ENCODE measurements around the gene HDHD5. TPM values are rescaled to one million over a fixed set of nuclear protein-coding genes. Genes with fewer than 3 reads are reported as not detected.
A peak's percentile ranks its signal among the peaks of the same experiment; 100 is the strongest.

The HDHD5 gene
- total RNA-seq (2012; rRNA removed) = 37.8 and 67.9 TPM in 2 replicates

DNA sequence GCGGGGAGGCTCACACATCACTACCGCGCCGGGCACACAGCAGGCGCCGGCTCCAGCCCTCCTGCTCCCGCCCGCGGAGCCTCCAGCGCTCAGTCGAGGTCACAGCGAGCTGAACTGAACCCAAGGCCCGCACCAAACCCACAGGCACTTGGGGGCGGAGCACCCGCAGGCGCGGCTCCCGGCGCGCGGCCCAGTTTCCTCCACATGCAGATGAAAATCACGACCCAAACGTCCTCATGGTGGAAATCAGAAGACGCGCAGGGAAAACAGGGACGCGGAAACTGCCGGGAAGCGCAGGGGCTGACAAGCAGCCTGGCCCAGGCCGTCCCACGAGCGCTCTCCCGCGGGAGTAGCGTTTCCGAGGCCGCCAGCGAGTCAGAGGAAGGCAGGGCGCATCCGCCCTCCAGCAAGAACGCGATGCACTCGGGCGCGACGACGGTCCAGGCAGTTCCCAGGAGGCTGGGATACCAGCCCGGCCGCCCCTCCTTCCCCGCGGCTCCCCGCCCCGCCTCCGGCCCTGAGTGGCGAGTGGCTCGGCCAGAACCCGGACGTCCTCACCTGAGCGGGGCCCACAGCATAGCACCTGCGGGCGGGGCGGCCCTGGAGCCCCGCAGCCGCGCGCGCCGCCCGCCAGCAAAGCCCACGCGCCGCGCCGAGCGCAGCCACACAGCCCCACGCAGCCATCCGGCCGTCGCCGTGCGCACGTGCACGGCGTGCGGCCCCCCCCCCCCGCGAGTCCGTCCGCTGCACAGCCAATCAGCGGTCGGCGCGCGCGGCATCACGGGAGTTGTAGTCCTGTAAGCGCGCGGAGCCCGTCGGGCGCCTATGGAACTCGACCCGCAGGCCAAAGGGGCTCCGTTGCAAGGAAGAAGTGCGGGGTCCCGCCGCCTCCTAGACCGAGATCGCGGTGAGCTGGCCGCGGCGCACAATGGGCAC lies at the start of gene HDHD5:
Gene HDHD5, minus strand, starts transcription at position 710 of the 936 bp plus-strand sequence. Its CDS starts 26 bp downstream, at position 684.
- peak within 1 kb of the TSS; percentile 83 for H3K4me2 ChIP-seq (ENCODE audit: low read length)
- H3K4me3 ChIP-seq (ENCODE audit: low read length) = peak within 1 kb of the TSS; percentile 89
- no peaks in the 10 kb centered on the region for H3K27me3 ChIP-seq (ENCODE audit: control insufficient read depth, insufficient read depth, low read length)
- peaks cover 19% of the 10 kb centered on the region for H3K4me1 ChIP-seq (ENCODE audit: control insufficient read depth, insufficient read depth, low read length)
- H3K36me3 ChIP-seq (ENCODE audit: insufficient read depth, low read length) = no peaks in the 10 kb centered on the region
- H3K9me3 ChIP-seq (replicated peaks; ENCODE audit: low read length) = no peaks in the 10 kb centered on the region
- H3K9ac ChIP-seq (ENCODE audit: low read depth, low read length) = peak within 1 kb of the TSS; percentile 78

DNA sequence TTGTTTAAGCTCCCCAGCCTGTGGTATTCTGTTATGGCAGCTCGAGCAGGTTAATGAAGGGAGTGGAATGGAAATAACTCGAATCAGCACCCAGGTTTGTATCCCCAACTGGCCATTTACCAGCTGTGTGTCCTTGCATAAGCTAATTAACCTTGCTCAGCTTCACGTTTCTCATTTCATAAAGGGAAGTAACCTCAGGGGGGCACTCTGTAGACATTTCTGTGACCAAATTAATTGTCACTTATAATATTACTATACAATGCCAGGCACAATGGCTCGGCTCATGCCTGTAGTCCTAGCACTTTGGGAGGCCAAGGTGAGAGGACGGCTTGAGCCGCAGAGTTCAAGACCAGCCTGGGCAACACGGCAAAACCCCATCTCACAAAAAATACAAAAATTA lies 46.4 kb upstream of the HDHD5 start:
- Histone ChIP-seq H3K27me3 (ENCODE audit: control insufficient read depth, insufficient read depth, low read length) (peaks cover 3% of the 10 kb centered on the region), H3K9me3 (replicated peaks; ENCODE audit: low read length) (no peaks in the 10 kb centered on the region), H3K36me3 (ENCODE audit: insufficient read depth, low read length) (no peaks in the 10 kb centered on the region), H3K9ac (ENCODE audit: low read depth, low read length) (no peak overlapping the region), H3K4me3 (ENCODE audit: low read length) (no peak overlapping the region), H3K4me1 (ENCODE audit: control insufficient read depth, insufficient read depth, low read length) (no peaks in the 10 kb centered on the region), H3K4me2 (ENCODE audit: low read length) (no peak overlapping the region)

DNA sequence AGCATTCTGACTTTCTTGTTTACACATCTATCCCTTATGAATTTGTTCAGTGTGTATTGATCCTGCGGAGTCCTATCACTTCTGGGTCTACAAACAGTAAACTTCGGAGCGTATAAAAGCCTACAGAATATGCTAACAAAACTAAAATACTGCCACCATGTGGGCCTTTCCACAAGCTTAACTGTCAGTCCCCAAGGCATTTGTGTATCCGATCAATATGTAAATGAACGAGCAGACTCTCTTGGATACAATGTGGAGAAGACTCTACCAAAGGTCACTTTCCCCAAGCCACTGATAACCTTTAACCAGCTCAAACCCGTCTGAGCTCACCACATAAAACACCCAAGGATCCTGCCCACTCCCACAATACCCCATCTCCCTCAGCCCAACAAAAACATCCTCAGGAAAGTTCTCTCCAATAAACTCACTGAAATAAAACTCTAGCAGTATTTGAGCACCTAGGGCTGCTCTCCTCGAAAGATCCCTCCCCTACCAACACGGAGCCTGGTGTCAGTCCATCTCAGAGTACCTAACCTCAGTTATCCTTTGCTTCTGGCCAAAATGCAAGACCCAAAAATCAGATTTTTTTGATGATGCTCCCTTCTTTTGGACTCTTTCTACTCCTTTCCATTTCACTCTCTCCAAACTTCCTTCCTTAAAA lies 42.3 kb upstream of the HDHD5 start:
- H3K9me3 ChIP-seq (replicated peaks; ENCODE audit: low read length) = no peaks in the 10 kb centered on the region
- H3K36me3 ChIP-seq (ENCODE audit: insufficient read depth, low read length) = no peaks in the 10 kb centered on the region
- H3K4me2 ChIP-seq (ENCODE audit: low read length) = no peak overlapping the region
- no peak overlapping the region for H3K9ac ChIP-seq (ENCODE audit: low read depth, low read length)
- no peak overlapping the region for H3K4me3 ChIP-seq (ENCODE audit: low read length)
- H3K27me3 ChIP-seq (ENCODE audit: control insufficient read depth, insufficient read depth, low read length) = peaks cover 11% of the 10 kb centered on the region
- no peaks in the 10 kb centered on the region for H3K4me1 ChIP-seq (ENCODE audit: control insufficient read depth, insufficient read depth, low read length)

DNA sequence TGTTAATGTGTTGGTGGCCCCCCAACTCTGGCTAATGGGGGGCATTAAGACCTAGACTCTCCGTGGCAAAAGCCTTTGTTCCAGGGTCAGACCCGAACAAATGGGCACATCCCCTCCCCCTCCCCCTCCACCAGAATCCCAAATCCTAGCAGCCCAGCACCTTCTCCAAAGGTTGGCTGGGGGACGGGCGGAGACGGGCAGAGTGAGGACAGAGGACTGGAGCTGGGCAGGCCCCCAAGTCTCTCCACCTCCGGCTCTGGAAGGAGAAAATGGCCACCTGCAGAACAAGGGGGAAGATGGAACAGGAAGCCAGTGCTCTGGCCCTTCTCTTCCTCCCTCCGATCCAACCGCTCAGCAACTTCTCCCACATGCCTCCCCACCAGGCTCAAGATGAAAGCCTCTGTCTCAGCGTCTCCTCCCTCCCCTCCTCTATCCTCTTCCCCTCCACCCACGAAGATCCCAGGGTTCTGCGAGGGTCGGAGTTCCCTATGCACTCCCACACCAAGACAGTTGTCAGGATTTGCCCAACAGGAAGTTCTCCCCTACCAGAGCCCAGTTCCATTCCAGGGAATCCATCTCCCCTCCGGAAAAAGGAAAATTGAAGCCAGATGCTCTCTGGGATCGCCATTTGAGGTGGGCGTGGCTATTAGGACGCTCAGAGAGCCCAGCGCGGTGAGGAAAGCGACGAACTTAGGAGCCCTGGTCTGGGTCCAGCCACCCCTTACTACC lies 40.1 kb upstream of the HDHD5 start:
- Histone ChIP-seq H3K4me3 (ENCODE audit: low read length) (peak overlapping the region; percentile 46), H3K27me3 (ENCODE audit: control insufficient read depth, insufficient read depth, low read length) (peaks cover 13% of the 10 kb centered on the region), H3K9ac (ENCODE audit: low read depth, low read length) (peak overlapping the region; percentile 2), H3K4me1 (ENCODE audit: control insufficient read depth, insufficient read depth, low read length) (no peaks in the 10 kb centered on the region), H3K36me3 (ENCODE audit: insufficient read depth, low read length) (no peaks in the 10 kb centered on the region), H3K9me3 (replicated peaks; ENCODE audit: low read length) (no peaks in the 10 kb centered on the region), H3K4me2 (ENCODE audit: low read length) (peak overlapping the region; percentile 42)

DNA sequence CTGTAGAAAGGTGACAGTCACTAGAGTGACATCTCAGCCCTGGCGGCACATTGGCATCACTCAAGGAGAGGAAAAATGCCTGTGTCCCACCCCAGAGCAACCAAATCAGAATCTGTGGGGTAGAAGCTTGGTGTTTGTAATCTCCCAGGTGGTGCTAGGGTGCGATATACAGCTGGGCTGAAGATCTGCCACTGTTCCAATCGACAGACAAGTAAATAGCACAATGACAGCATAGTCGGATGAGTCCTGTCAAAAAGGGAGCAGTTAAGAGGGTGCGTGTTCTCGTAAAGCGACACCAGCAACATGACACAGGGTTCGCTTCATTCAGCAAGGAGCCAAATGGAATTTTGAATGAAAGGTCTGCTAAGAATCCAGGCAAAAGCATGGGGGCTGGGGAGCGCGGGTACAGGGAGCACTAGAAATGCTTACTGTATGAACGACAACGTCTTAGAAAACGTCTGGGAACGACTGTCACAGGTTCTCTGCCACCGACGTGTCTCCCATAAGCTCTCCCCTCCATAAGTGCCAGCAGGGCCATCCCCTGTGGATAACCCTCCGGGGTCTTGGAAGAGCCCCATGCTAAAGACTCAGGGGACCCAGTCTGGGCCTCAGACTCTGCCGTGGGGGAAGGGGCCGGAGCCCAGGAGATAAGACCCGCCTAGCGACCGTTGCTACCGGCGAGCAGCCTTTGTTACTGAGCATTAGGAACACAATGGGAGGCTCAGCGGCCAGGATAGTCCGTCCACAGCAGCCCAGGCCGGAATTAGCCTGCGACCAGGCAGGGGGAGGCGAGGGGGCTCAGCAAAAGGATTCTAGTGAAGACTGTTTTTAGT lies 39.3 kb upstream of the HDHD5 start:
- Histone ChIP-seq H3K27me3 (ENCODE audit: control insufficient read depth, insufficient read depth, low read length) (peaks cover 13% of the 10 kb centered on the region), H3K4me3 (ENCODE audit: low read length) (peak overlapping the region; percentile 46), H3K4me2 (ENCODE audit: low read length) (peak overlapping the region; percentile 42), H3K9ac (ENCODE audit: low read depth, low read length) (peak overlapping the region; percentile 2), H3K36me3 (ENCODE audit: insufficient read depth, low read length) (no peaks in the 10 kb centered on the region), H3K9me3 (replicated peaks; ENCODE audit: low read length) (no peaks in the 10 kb centered on the region), H3K4me1 (ENCODE audit: control insufficient read depth, insufficient read depth, low read length) (no peaks in the 10 kb centered on the region)

DNA sequence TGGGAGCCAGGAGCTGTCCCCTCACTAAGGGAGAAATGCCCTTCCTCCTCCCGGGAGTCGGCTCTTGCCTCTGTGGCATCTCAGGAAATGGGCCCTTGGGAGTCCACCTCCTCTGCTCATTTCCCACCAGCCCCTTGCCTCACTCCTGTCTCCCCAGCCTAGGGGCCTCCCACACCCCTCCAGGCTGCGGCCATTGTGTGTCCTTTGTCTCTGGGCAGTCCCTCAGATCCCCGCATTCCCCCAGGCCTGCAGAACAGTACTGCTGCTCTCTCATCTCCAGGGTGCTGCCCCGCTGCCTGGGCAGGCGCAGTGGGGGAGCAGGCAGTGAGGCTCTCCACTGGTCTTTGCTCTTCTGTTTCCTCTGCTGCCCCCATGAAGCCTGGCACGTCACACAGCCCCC lies 35.1 kb upstream of the HDHD5 start:
- H3K36me3 ChIP-seq (ENCODE audit: insufficient read depth, low read length) = no peaks in the 10 kb centered on the region
- no peaks in the 10 kb centered on the region for H3K9me3 ChIP-seq (replicated peaks; ENCODE audit: low read length)
- H3K4me2 ChIP-seq (ENCODE audit: low read length) = no peak overlapping the region
- peaks cover 8% of the 10 kb centered on the region for H3K4me1 ChIP-seq (ENCODE audit: control insufficient read depth, insufficient read depth, low read length)
- H3K4me3 ChIP-seq (ENCODE audit: low read length) = no peak overlapping the region
- peaks cover 13% of the 10 kb centered on the region for H3K27me3 ChIP-seq (ENCODE audit: control insufficient read depth, insufficient read depth, low read length)
- H3K9ac ChIP-seq (ENCODE audit: low read depth, low read length) = no peak overlapping the region

DNA sequence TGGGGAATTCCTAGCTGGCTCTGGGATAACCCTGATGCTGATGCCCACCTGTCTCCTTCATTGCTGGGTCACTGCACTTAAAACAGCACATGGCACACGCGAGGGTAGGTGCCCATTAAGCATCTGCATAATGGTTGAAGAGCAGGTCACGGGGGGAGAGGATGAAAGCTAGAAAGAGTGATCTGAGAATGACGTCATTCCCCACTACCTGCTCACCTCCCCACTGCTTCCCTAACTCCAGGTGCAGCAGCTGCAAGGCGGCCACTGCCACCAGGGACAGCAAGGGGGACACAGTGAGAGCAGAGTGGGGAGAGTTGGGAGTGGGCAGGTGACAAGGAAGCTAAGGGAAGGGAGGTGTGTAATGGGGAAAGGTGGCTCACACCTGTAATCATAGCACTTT lies 33.1 kb upstream of the HDHD5 start:
- Histone ChIP-seq H3K36me3 (ENCODE audit: insufficient read depth, low read length) (no peaks in the 10 kb centered on the region), H3K4me1 (ENCODE audit: control insufficient read depth, insufficient read depth, low read length) (peaks cover 8% of the 10 kb centered on the region)

DNA sequence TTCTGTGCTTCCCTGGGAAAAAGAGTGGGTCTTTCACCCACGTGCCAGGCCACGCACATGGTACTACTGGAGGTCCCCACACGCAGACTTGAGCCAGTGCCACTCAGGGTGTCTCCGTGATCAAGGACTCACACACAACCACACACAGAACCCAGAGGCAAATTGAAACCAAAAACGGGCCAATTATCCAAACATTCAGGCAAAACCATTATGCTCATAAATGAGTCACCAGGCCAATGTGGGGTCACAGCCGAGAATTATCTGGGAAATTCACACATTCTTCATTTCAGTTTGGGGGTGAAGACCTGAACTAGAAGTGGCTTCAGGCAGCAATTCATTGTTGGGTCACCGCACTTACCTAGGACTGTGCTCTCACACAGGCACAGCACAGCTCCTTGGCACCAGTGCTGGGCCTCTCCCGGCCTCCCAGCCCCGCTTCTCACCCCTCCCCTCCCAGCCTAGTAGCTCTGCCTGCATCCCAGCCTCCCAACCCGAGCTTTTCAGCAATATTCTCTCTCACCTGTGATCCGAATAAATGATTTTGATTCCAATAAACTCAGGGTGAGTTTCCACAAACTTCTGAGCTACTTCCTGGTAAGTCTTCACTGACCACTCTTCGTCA lies 32.2 kb upstream of the HDHD5 start:
- Histone ChIP-seq H3K9ac (ENCODE audit: low read depth, low read length) (no peak overlapping the region), H3K9me3 (replicated peaks; ENCODE audit: low read length) (no peaks in the 10 kb centered on the region), H3K36me3 (ENCODE audit: insufficient read depth, low read length) (no peaks in the 10 kb centered on the region)

More for the DNA sequence above, 33.1 kb upstream of the HDHD5 start:
- Histone ChIP-seq H3K9me3 (replicated peaks; ENCODE audit: low read length) (no peaks in the 10 kb centered on the region), H3K9ac (ENCODE audit: low read depth, low read length) (no peak overlapping the region), H3K27me3 (ENCODE audit: control insufficient read depth, insufficient read depth, low read length) (peaks cover 5% of the 10 kb centered on the region), H3K4me3 (ENCODE audit: low read length) (no peak overlapping the region), H3K4me2 (ENCODE audit: low read length) (no peak overlapping the region)

DNA sequence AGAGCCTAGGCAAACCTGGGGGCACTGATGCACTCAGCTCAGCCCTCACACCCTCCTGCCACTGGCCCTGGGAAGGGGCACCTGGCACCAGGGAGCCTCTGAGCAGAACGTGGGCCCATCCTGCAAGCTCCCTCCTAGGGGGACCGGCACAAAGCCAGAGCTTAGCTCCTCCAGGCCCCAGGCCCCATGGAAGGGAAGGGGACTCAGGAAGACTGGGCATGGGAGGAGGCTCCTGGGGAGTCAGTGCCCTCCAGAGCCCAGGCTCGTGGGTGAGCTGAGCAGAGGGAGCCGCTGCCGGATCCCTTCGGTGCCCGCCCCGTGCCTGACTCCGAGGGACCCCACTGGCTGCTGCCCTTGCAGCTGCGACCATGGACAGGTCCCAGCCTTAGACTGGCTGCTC lies 31.6 kb upstream of the HDHD5 start:
- no peak overlapping the region for H3K9ac ChIP-seq (ENCODE audit: low read depth, low read length)
- H3K9me3 ChIP-seq (replicated peaks; ENCODE audit: low read length) = no peaks in the 10 kb centered on the region
- peak overlapping the region; percentile 43 for H3K4me3 ChIP-seq (ENCODE audit: low read length)
- peaks cover 5% of the 10 kb centered on the region for H3K27me3 ChIP-seq (ENCODE audit: control insufficient read depth, insufficient read depth, low read length)
- peak overlapping the region; percentile 78 for H3K4me2 ChIP-seq (ENCODE audit: low read length)
- no peaks in the 10 kb centered on the region for H3K36me3 ChIP-seq (ENCODE audit: insufficient read depth, low read length)
- peaks cover 8% of the 10 kb centered on the region for H3K4me1 ChIP-seq (ENCODE audit: control insufficient read depth, insufficient read depth, low read length)

More for the DNA sequence above, 32.2 kb upstream of the HDHD5 start:
- Histone ChIP-seq H3K27me3 (ENCODE audit: control insufficient read depth, insufficient read depth, low read length) (peaks cover 5% of the 10 kb centered on the region), H3K4me1 (ENCODE audit: control insufficient read depth, insufficient read depth, low read length) (peaks cover 8% of the 10 kb centered on the region), H3K4me2 (ENCODE audit: low read length) (peak overlapping the region; percentile 78), H3K4me3 (ENCODE audit: low read length) (peak overlapping the region; percentile 43)

DNA sequence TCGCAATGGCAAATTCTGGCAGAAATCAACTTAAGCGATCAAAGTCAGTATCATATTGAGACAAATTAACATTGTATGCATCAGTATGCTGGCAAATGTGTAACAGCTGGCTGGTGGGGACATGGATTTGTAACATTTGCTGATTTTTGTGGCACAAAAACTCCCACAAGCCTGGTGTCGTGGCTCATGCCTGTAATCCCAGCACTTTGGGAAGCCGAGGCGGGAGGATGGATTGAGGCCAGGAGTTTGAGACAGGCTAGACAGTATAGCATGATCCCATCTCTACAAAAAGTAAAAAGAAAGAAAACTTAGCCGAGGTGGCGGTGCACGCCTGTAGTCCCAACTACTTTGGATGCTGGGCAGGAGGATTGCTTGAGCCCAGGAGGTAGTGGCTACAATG lies 17.6 kb upstream of the HDHD5 start:
- Histone ChIP-seq H3K9me3 (replicated peaks; ENCODE audit: low read length) (no peaks in the 10 kb centered on the region), H3K9ac (ENCODE audit: low read depth, low read length) (no peak overlapping the region), H3K4me1 (ENCODE audit: control insufficient read depth, insufficient read depth, low read length) (peaks cover 6% of the 10 kb centered on the region), H3K4me2 (ENCODE audit: low read length) (no peak overlapping the region), H3K36me3 (ENCODE audit: insufficient read depth, low read length) (no peaks in the 10 kb centered on the region), H3K4me3 (ENCODE audit: low read length) (no peak overlapping the region), H3K27me3 (ENCODE audit: control insufficient read depth, insufficient read depth, low read length) (no peaks in the 10 kb centered on the region)
